Measurements from ENCODE around the gene ITPK1.
"Not testable (repeated sequence)": the region's sequence is repeated elsewhere in the genome, so short reads cannot be mapped to it uniquely, and the experiment has no call there.

ITPK1 gene

DNA sequence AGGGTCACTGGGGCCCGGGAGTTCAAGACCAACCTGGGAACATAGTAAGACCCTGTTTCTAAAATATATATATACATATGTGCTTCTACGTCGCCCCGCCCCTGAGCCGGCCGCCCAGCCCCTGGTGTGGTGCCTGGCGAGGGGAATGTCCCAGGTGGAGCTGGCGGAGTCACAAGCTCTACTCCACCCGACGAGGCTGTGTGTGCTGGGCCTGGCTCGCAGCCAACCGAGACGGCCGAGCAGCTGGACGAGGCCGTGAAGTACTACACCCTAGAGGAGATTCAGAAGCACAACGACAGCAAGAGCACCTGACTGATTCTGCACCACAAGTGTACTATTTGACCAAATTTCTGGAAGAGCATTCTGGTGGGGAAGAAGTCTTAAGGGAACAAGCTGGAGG is 22.1 kb upstream of the ITPK1 start:
- H3K4me3 ChIP-seq (replicated peaks; ENCODE audit: low read depth, low read length): no peak overlapping the region
- TF ChIP-seq, protein P1, sequence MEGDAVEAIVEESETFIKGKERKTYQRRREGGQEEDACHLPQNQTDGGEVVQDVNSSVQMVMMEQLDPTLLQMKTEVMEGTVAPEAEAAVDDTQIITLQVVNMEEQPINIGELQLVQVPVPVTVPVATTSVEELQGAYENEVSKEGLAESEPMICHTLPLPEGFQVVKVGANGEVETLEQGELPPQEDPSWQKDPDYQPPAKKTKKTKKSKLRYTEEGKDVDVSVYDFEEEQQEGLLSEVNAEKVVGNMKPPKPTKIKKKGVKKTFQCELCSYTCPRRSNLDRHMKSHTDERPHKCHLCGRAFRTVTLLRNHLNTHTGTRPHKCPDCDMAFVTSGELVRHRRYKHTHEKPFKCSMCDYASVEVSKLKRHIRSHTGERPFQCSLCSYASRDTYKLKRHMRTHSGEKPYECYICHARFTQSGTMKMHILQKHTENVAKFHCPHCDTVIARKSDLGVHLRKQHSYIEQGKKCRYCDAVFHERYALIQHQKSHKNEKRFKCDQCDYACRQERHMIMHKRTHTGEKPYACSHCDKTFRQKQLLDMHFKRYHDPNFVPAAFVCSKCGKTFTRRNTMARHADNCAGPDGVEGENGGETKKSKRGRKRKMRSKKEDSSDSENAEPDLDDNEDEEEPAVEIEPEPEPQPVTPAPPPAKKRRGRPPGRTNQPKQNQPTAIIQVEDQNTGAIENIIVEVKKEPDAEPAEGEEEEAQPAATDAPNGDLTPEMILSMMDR (IDR thresholded peaks at IDR 0.05; ENCODE audit: low read length, missing control alignments): peak; percentile 11
- peak; percentile 39 for DNase-seq (ENCODE audit: low read depth)

DNA sequence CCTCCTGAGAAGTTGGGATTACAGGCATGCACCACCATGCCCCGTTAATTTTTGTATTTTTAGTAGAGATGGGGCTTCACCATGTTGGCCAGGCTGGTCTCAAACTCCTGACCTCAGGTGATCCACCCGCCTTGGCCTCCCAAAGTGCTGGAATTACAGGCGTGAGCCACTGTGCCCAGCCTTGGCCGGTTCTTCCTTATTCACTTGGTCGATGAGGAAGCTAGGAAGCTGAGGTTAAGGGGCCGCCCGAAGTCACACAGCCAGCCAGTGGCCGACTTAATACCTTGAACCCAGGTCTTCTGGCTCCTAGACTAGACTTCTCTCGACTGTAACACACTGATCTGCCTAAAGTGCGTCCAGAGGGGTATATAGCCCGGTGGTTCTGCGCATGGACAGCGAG is 20.8 kb upstream of the ITPK1 start:
- not testable (repeated sequence) for DNase-seq (ENCODE audit: low read depth); H3K4me3 ChIP-seq (replicated peaks; ENCODE audit: low read depth, low read length)

DNA sequence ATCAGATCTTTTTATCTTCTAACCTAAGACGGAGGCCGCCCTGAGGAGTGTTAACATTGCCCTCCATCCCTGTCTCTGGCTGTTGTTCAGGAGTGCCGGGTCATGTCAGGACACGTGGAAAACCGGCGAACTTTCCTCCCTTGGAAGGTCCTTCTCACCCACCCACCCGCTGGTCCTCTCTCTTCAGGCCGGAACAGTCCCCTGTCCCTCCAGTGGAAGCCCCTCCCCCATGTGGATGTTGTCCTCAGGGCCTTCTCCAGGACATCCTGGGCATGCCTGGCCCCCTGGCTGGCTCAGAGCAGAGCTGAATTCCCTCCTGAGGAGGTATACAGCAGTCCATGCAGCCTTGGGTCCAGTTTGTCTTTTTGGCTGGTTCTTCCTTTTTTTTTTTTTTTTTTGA is 20.3 kb upstream of the ITPK1 start:
- DNase-seq (ENCODE audit: low read depth): no peak
- H3K4me3 ChIP-seq (replicated peaks; ENCODE audit: low read depth, low read length): no peak overlapping the region
- TF ChIP-seq, protein P1 (IDR thresholded peaks at IDR 0.05; ENCODE audit: low read length, missing control alignments): no peak

DNA sequence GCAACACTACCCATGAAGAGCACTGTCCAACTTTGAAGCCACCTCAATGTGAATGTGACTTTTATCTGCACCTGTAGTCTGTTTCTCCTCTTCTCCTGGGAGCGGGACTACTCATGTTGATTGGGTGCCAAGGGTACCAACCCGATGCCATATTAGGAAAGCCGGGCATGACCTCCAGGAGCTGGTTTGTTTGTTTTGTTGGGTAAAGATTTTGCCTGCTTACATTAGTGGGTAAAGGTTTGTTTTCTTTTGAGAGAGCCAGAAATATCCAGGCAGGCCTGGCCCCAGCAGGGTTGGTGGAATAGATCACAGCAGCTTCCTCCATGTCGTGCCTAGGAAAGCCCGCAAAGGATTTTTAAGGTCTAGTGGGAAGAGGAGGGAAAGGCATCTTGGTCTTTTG is 19.7 kb upstream of the ITPK1 start:
- DNase-seq (ENCODE audit: low read depth): no peak
- TF ChIP-seq, protein P1 (IDR thresholded peaks at IDR 0.05; ENCODE audit: low read length, missing control alignments): no peak
- no peak overlapping the region for H3K4me3 ChIP-seq (replicated peaks; ENCODE audit: low read depth, low read length)

DNA sequence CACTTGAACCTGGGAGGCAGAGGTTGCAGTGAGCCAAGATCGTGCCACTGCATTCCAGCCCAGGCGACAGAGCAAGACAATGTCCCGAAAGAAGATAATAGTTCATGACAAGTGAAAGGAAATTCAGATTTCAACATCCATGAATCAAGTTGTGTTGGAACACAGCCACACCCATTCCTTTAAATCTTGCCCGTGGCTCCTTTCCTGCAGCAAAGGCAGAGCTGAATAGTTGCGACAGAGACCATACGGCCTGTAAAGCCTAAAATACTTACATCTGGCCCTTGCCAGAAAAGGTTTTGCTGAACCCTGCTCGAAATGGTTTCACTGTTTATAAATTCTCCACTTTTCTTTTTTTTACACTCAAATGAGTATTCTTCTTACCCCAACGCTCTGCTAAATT is 17.7 kb upstream of the ITPK1 start:
- peak; percentile 89 for DNase-seq (ENCODE audit: low read depth)
- no peak overlapping the region for H3K4me3 ChIP-seq (replicated peaks; ENCODE audit: low read depth, low read length)
- TF ChIP-seq, protein P1 (IDR thresholded peaks at IDR 0.05; ENCODE audit: low read length, missing control alignments): no peak

DNA sequence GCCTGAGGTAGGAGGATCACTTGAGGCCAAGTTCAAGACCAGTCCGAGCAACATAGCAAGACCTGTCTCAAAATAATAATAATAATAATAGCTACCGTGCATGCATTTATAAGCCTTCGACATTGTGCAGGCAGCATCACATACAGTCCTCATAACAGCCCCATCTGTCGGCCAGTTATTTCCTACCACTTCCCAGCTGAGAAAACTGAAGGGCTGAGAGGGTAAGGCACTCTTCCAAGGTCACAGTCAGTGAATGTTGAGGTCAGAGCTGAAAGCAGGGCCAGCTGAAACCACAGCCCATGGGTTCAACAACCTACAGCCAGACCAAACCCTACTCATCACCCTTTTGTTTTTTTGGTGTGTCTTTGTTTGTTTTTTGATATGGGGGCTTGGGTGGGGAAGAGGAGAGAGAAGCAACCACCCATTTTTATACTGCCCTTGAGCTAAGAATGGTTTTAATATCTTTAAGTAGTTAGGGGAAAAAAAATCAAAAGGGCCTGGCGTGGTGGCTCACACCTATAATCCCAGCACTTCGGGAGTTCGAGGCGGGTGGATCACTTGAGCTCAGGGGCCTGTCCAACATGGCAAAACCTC is 16.8 kb upstream of the ITPK1 start:
- peak; percentile 51 for DNase-seq (ENCODE audit: low read depth)
- H3K4me3 ChIP-seq (replicated peaks; ENCODE audit: low read depth, low read length): no peak overlapping the region
- TF ChIP-seq, protein P1 (IDR thresholded peaks at IDR 0.05; ENCODE audit: low read length, missing control alignments): peak; percentile 53

DNA sequence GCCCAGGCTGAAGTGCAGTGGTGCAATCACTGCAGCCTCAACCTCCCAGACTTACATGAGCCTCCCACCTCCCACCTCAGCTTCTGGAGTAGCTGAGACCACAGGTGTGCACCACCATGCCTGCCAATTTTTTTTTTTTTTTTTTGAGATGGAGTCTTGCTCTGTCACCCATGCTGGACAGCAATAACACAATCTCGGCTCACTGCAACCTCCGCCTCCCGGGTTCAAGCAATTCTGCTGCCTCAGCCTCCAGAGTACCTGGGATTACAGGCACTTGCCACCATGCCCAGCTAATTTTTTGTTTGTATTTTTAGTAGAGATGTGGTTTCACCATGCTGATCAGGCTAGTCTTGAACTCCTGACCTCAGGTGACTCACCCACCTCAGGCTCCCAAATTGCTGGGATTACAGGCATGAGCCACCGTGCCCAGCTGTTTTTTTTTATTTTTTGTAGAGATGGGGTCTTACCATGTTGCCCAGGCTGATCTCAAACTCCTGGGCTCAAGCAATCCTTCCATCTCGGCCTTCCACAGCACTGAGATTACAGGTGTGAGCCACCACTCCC is 15.6 kb upstream of the ITPK1 start:
- H3K4me3 ChIP-seq (replicated peaks; ENCODE audit: low read depth, low read length); DNase-seq (ENCODE audit: low read depth): not testable (repeated sequence)

DNA sequence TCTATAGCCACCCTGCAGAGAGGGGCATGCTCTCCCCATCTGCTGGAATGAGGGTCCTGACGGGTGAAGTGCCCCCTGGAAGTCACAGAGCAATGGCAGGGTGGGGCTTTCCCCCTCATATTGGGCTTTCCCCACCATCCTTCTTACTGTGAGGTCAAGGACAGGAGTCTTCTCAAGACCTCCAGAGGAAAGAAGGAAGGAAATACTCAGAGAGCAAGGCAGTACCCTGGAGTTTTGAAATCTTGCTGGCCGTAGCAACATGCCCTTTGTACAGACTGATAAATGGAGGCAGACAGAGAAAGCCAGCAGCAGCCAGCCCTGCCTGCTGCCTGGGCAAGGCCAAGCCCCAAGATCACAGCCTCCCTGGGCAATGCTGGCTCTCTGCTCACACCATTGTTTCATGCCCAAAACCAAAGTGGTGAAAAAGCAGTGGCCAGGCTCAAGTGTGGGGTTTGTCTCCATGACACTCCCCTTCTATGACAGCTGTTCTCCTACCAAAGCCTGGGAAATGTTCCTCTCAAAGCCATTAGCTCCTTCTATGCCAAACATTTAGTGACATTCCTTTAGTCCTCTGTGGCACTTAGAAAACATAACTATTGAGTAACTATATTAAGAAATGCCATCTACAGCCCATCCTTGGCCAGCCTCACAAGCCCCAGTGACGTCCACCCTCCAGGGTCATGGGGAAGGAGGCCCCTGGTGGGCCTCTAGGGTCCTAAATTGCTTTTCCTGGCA is 13.2 kb upstream of the ITPK1 start:
- TF ChIP-seq, protein P1 (IDR thresholded peaks at IDR 0.05; ENCODE audit: low read length, missing control alignments): no peak
- H3K4me3 ChIP-seq (replicated peaks; ENCODE audit: low read depth, low read length): no peak overlapping the region
- DNase-seq (ENCODE audit: low read depth): no peak

Measured in fibroblast of pulmonary artery (primary cell).